NB4 (cell line): ENCODE results near the gene SLC16A3.
A peak's percentile ranks its signal among the peaks of the same experiment; 100 is the strongest.

Experiments
- DNase-seq: peaks from one replicate; pipeline ENCODE4 v3.0.0; 2010; ENCODE audit warnings: low read depth
- H3K4me3 ChIP-seq: one replicate; pipeline ENCODE4 v1.5.1; 2011; ENCODE audit warnings: mild to moderate bottlenecking, low read depth, low read length, moderate library complexity
- CTCF ChIP-seq: IDR thresholded peaks from one replicate; pipeline ENCODE4 v1.5.1; 2012; ENCODE audit warnings: low read depth, low read length
- MAX ChIP-seq: IDR thresholded peaks from 2 replicates; pipeline ENCODE4 v1.6.1; 2011; ENCODE audit warnings: low read depth, low read length
- MYC ChIP-seq: IDR thresholded peaks from 2 replicates; pipeline ENCODE4 v1.6.1; 2011; ENCODE audit warnings: low read depth, low read length
- POLR2A ChIP-seq: IDR thresholded peaks from 2 replicates; pipeline ENCODE4 v1.6.1; 2011; ENCODE audit warnings: mild to moderate bottlenecking; ENCODE audit not compliant: insufficient read length; ENCODE audit errors: extremely low read depth

Gene SLC16A3

GRCh38 chr17:82230609-82231311, 1.9 kb downstream of the SLC16A3 start:
- H3K4me3 ChIP-seq: peak overlapping the region; percentile 88
- TF ChIP-seq CTCF: no peak
- no peak for TF ChIP-seq POLR2A
- TF ChIP-seq MYC: peak; percentile 36; the same call in 1 of the 2 replicates
- peak; percentile 47; the same call in 1 of the 2 replicates for TF ChIP-seq MAX
- peak; percentile 89 for DNase-seq

GRCh38 chr17:82231312-82231561, 2.4 kb downstream of the SLC16A3 start:
- DNase-seq: no peak
- TF ChIP-seq MAX: no peak
- H3K4me3 ChIP-seq: peak overlapping the region; percentile 65

GRCh38 chr17:82231562-82232321, 2.9 kb downstream of the SLC16A3 start:
- DNase-seq: peak; percentile 92
- TF ChIP-seq MYC: peak; percentile 43; the same call in 1 of the 2 replicates
- TF ChIP-seq MAX: no peak
- H3K4me3 ChIP-seq: peak overlapping the region; percentile 65

GRCh38 chr17:82232322-82232820, 3.5 kb downstream of the SLC16A3 start:
- DNase-seq: no peak
- peak overlapping the region; percentile 65 for H3K4me3 ChIP-seq
- no peak for TF ChIP-seq POLR2A
- TF ChIP-seq MYC: no peak
- TF ChIP-seq CTCF: no peak

GRCh38 chr17:82232876-82233785, 4.3 kb downstream of the SLC16A3 start:
- TF ChIP-seq POLR2A (no peak), MAX (no peak), CTCF (no peak), MYC (no peak)
- H3K4me3 ChIP-seq: no peak overlapping the region
- DNase-seq: no peak

GRCh38 chr17:82234211-82235055, 5.6 kb downstream of the SLC16A3 start:
- DNase-seq: peak; percentile 45
- TF ChIP-seq MAX: no peak
- no peak for TF ChIP-seq POLR2A
- no peak for TF ChIP-seq MYC
- no peak for TF ChIP-seq CTCF
- H3K4me3 ChIP-seq: no peak overlapping the region
